ENCODE results near the gene SLC6A9. TPM values are rescaled to one million over a fixed set of nuclear protein-coding genes. Genes with fewer than 3 reads are reported as not detected.

SLC6A9 gene
- total RNA-seq, 2 experiments from 2014 or later = 1.9 to 2.3 TPM

- H3K4me1 Mint-ChIP-seq (ENCODE audit: low read depth) = peaks cover 34% of the 10 kb centered on the region
- CTCF ChIA-PET = interaction anchor here (0.7 to 10.1 kb wide), 11 partner anchors 9 to 493 kb away, joined by 3 to 148 read pairs (median 5); partner anchors contain the start of genes ARTN and HYI
- no peak for DNase-seq
Measured at GRCh38 chr1:43947061-43947873, 84.0 kb downstream of the SLC6A9 start.

More at GRCh38 chr1:43947061-43947873, 84.0 kb downstream of the SLC6A9 start:
- Mint-ChIP-seq H3K9me3 (ENCODE audit: insufficient read depth) (no peaks in the 10 kb centered on the region), H3K27me3 (ENCODE audit: low read depth) (no peaks in the 10 kb centered on the region), H3K27ac (peak overlapping the region; percentile 94), H3K36me3 (ENCODE audit: low read depth) (peaks cover 6% of the 10 kb centered on the region), H3K4me3 (peak overlapping the region; percentile 82)
- peak; percentile 18 for ATAC-seq
- POLR2A ChIA-PET = interaction anchor here (1.1 to 1.9 kb wide), 5 partner anchors 10 to 297 kb away, joined by 3 to 6 read pairs (median 5); partner anchors contain the start of genes ATP6V0B, DPH2 and KDM4A

Other genes starting within 250 kb of the SLC6A9 start
- gene ARTN, start 97.7 kb downstream of the SLC6A9 start, total RNA-seq = under 1 TPM; 0.23 to 0.68 TPM
- 10 to 100 TPM; 23.7 to 24.5 TPM for gene IPO13, start 84.5 kb downstream of the SLC6A9 start, total RNA-seq
- gene DPH2, start 61.5 kb downstream of the SLC6A9 start, total RNA-seq = 10 to 100 TPM; 32.4 to 32.9 TPM
- 100 to 1,000 TPM; 116 to 117 TPM for gene ATP6V0B, start 56.5 kb downstream of the SLC6A9 start, total RNA-seq
- gene B4GALT2, start 52.3 kb downstream of the SLC6A9 start, total RNA-seq = 10 to 100 TPM; 20.1 to 20.2 TPM
- 1 to 10 TPM; 1.1 to 1.3 TPM for gene CCDC24, start 39.9 kb downstream of the SLC6A9 start, total RNA-seq
- gene KLF17, start 87.4 kb upstream of the SLC6A9 start, total RNA-seq = not detected
- not detected for gene KLF18, start 110.2 kb upstream of the SLC6A9 start, total RNA-seq
- gene DMAP1, start 182.0 kb upstream of the SLC6A9 start, total RNA-seq = 10 to 100 TPM; 33.3 to 34.9 TPM

Data from activated CD8-positive, alpha-beta T cell treated with anti-CD3 and anti-CD28 coated beads, Interleukin-2, amount 10 ng/mL, durations not matched to agents 7 days and 5 days (primary cell).